Testis (tissue), 3 donors: ENCODE data around the gene H3-3A. TPM values are rescaled to one million over a fixed set of nuclear protein-coding genes. Genes with fewer than 3 reads are reported as not detected.

Source experiments
- DNase-seq: peaks from one replicate; pipeline ENCODE4 v3.0.0-alpha.2; 2019
- H3K27ac ChIP-seq, 2 donors: fragments of 200-600 bp; sonication (generic); one replicate each; pipeline ENCODE4 v1.5.1; 2019
- H3K27me3 ChIP-seq: fragments of 200-600 bp; sonication (generic); one replicate; pipeline ENCODE4 v1.5.1; 2019
- H3K36me3 ChIP-seq: fragments of 200-600 bp; sonication (generic); one replicate; pipeline ENCODE4 v1.5.1; 2017; ENCODE audit warnings: low read depth; ENCODE audit errors: missing control alignments
- H3K4me1 ChIP-seq: fragments of 200-600 bp; sonication (generic); one replicate; pipeline ENCODE4 v1.5.1; 2019
- H3K4me3 ChIP-seq, 2 donors: fragments of 200-600 bp; sonication (generic); one replicate each; pipeline ENCODE4 v1.5.1; 2017 to 2019
- H3K9me3 ChIP-seq: fragments of 200-600 bp; sonication (generic); one replicate; pipeline ENCODE4 v1.5.1; 2017
- POLR2A ChIP-seq: fragments of 450-650 bp; IDR thresholded peaks from one replicate; pipeline ENCODE4 v1.6.1; 2017; ENCODE audit warnings: antibody characterized with exemption, mild to moderate bottlenecking, moderate library complexity
- WGBS, 2 donors: methylation state at CpG; one replicate each; pipeline ENCODE4 v1.1.5; 2018; 5-methylcytosine and 5-hydroxymethylcytosine counted together
- intact Hi-C: fragments of 100-400 bp; cut with DNase I; formaldehyde crosslinking; loops from one replicate; pipeline ENCODE4 v1.15.1; 2023; ENCODE audit warnings: low total_unique reads
- polyA plus RNA-seq: library from polyadenylated mRNA; stranded (reverse); fragments of 350-450 nt; fragmentation: Illumina TruSeq; extraction: RNeasy Lipid Tissue Mini Kit (QIAGEN cat#74804); gene quantifications from one replicate; pipeline ENCODE4 v1.2.3, GENCODE V29; 2014; ENCODE audit warnings: low read depth, low replicate concordance; ENCODE audit not compliant: insufficient read depth
- total RNA-seq, 2 donors: library from RNA; depleted of rRNA; stranded (reverse); fragments of >200 nt; gene quantifications; one replicate each; pipeline ENCODE4 v1.2.3, GENCODE V29; 2016
- TF ChIP-seq, protein P1 (sequence below), 3 experiments: fragments of 450-650 bp in 2 of 3; fragments of 200-600 bp in 1 of 3; sonication (generic) in 1 of 3; IDR thresholded peaks; one replicate each; pipeline ENCODE4 v1.5.1; 2016 to 2019; ENCODE audit warnings: antibody characterized with exemption in 3 of 3, mild to moderate bottlenecking in 2 of 3, moderate library complexity in 1 of 3

H3-3A gene
- total and polyA plus RNA-seq, 3 donors from 2014 or later: 272 to 439 (median 367) TPM

DNA sequence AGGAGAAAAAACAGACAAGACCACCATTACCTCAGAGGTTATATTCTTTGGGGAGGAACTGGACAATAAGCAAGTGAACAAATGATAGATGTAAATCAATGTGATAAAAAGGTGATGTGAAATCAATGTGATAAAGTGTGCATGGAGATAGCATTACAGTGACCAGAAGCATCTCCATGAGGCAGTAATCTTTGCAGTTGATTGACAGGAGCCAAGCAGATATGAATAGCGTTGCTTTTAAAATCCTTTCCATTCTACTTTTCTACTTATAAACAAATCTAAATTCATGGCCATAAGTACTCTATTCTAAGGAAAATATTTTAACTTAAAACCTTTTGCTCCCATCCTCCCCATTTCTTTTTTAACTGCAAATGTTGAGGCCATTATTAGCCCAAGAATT lies 2.8 kb upstream of the H3-3A start:
- no peaks in the 10 kb centered on the region for H3K9me3 ChIP-seq
- TF ChIP-seq POLR2A: no peak
- TF ChIP-seq, protein P1, sequence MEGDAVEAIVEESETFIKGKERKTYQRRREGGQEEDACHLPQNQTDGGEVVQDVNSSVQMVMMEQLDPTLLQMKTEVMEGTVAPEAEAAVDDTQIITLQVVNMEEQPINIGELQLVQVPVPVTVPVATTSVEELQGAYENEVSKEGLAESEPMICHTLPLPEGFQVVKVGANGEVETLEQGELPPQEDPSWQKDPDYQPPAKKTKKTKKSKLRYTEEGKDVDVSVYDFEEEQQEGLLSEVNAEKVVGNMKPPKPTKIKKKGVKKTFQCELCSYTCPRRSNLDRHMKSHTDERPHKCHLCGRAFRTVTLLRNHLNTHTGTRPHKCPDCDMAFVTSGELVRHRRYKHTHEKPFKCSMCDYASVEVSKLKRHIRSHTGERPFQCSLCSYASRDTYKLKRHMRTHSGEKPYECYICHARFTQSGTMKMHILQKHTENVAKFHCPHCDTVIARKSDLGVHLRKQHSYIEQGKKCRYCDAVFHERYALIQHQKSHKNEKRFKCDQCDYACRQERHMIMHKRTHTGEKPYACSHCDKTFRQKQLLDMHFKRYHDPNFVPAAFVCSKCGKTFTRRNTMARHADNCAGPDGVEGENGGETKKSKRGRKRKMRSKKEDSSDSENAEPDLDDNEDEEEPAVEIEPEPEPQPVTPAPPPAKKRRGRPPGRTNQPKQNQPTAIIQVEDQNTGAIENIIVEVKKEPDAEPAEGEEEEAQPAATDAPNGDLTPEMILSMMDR (IDR thresholded peaks at IDR 0.05): no peak
- no peaks in the 10 kb centered on the region for H3K27me3 ChIP-seq
- intact Hi-C loops: loop anchor here (5.0 kb wide), 2 partner anchors 53 to 57 kb away; no protein-coding TSS in a partner anchor
- H3K4me3 ChIP-seq: no peak overlapping the region
- 79 to 83% methylated on average over 1 of the region's 1 CpG for WGBS, 2 donors
- no peaks in the 10 kb centered on the region for H3K4me1 ChIP-seq
- DNase-seq: no peak
- no peaks in the 10 kb centered on the region for H3K36me3 ChIP-seq
- H3K27ac ChIP-seq: no peak overlapping the region

DNA sequence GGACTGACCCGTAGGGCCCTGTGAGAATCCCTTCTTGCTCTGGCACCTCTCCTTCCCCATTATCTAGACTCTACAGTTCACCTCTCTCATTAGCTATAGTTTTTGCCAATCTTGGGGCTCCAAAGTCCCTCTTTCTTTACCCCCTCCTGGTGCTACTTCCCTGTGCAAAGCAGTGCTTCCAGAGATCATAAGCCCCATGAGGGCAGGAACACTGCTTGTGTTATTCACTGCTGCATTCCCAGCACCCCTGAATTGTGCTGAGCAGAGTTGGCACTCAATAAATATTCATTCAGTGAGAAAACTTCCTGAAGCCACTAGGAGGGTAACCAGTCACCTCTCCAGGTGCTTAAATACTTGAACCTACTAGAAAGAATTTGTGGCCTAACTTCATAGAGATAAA lies 2.1 kb upstream of the H3-3A start:
- no peak overlapping the region for H3K27ac ChIP-seq
- WGBS, 2 donors: 78 to 83% methylated on average over 1 of the region's 1 CpG
- intact Hi-C loops: loop anchor here (5.0 kb wide), 2 partner anchors 52 to 58 kb away; no protein-coding TSS in a partner anchor

DNA sequence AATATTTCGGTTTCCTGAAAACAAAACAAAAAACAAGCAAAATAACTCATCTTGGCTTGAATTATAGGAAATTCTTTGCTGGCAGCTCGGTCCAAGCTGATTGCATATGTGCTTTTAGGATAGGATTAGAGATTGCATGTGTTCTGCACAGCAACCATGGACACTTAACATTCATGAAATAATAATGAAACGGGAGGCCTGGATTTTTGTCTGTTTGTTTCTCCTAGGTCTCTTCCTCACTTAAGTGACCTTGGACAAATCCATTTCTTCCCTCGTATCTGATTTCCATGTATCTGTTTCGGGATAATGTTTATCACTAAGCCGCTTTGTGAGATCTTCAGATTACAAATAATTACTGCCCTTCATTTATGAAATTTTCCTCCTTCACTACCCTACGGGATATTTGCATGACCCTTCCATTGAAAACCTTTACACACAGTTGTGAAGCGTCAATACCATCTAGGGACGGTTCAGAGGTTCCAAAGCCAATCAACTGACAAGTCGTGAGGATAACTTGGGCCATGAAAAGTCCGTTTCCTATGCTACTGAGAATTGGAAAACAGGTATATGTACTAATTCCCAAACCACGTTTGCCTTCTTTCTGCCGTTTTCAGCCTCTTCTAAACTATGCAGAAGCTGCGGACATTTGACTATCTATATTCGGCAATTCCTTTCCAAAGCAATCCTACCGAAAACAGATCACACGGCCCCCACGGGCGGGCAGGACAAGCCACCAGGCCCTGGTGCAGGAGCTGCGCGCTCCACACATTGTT lies 1.3 kb upstream of the H3-3A start:
- H3K27ac ChIP-seq: peak overlapping the region; percentile 96 to 100
- TF ChIP-seq POLR2A: no peak
- TF ChIP-seq, protein P1 (IDR thresholded peaks at IDR 0.05): no peak
- WGBS, 2 donors: 4% methylated on average over 19 to 21 of the region's 21 CpGs
- H3K36me3 ChIP-seq: no peaks in the 10 kb centered on the region
- H3K4me1 ChIP-seq: peaks cover 14% of the 10 kb centered on the region
- no peaks in the 10 kb centered on the region for H3K27me3 ChIP-seq
- peak overlapping the region; percentile 73 to 95 for H3K4me3 ChIP-seq
- intact Hi-C loops: loop anchor here (5.0 kb wide), 2 partner anchors 51 to 59 kb away; no protein-coding TSS in a partner anchor
- DNase-seq: no peak
- H3K9me3 ChIP-seq: no peaks in the 10 kb centered on the region

More for the DNA sequence above, 2.1 kb upstream of the H3-3A start:
- no peak for DNase-seq
- H3K4me3 ChIP-seq: no peak overlapping the region
- H3K4me1 ChIP-seq: peaks cover 6% of the 10 kb centered on the region
- no peaks in the 10 kb centered on the region for H3K36me3 ChIP-seq
- no peaks in the 10 kb centered on the region for H3K27me3 ChIP-seq
- H3K9me3 ChIP-seq: no peaks in the 10 kb centered on the region
- TF ChIP-seq, protein P1 (IDR thresholded peaks at IDR 0.05): no peak
- TF ChIP-seq POLR2A: no peak

GRCh38 chr1:226061841-226062557 lies 517 bp upstream of the H3-3A start:
- H3K36me3 ChIP-seq: no peaks in the 10 kb centered on the region
- H3K27ac ChIP-seq: peak overlapping the region; percentile 96 to 100
- 0% methylated on average over 7 to 86 of the region's 100 CpGs for WGBS, 2 donors
- peak; percentile 81 for DNase-seq
- H3K9me3 ChIP-seq: no peaks in the 10 kb centered on the region
- H3K4me3 ChIP-seq: peak overlapping the region; percentile 73 to 95
- no peaks in the 10 kb centered on the region for H3K27me3 ChIP-seq
- H3K4me1 ChIP-seq: peaks cover 17% of the 10 kb centered on the region
- intact Hi-C loops: loop anchor here (5.0 kb wide), 2 partner anchors 50 to 60 kb away; no protein-coding TSS in a partner anchor
- TF ChIP-seq, protein P1 (IDR thresholded peaks at IDR 0.05): peak in 1 of 3 experiments; percentile 33
- TF ChIP-seq POLR2A: no peak
